Smooth muscle cell (in vitro differentiated cells): ENCODE data around the gene MAMDC2. TPM values are rescaled to one million over a fixed set of nuclear protein-coding genes. Genes with fewer than 3 reads are reported as not detected.
"Not testable (repeated sequence)": the region's sequence is repeated elsewhere in the genome, so short reads cannot be mapped to it uniquely, and the experiment has no call there.

Experiments used
- DNase-seq: peaks from one replicate; lab custom pipeline; 2025; ENCODE audit not compliant: unreplicated experiment; lab: John Stamatoyannopoulos, UW
- H2AFZ ChIP-seq: fragments of 200-600 bp; sonication (generic); 2 replicates; pipeline ENCODE4 v1.6.0; 2016; ENCODE audit warnings: antibody characterized with exemption, low read depth, mild to moderate bottlenecking
- H3F3A ChIP-seq: fragments of 200-600 bp; sonication (generic); 2 replicates; pipeline ENCODE4 v1.6.0; 2017; ENCODE audit warnings: antibody characterized with exemption, low read depth
- H3K27ac ChIP-seq: fragments of 200-600 bp; sonication (generic); 2 replicates; pipeline ENCODE4 v1.5.1; 2016; ENCODE audit warnings: low read depth, mild to moderate bottlenecking
- H3K27me3 ChIP-seq: fragments of 200-600 bp; sonication (generic); 2 replicates; pipeline ENCODE4 v1.6.1; 2016; ENCODE audit warnings: low read depth, mild to moderate bottlenecking
- H3K36me3 ChIP-seq: fragments of 200-600 bp; sonication (generic); 2 replicates; pipeline ENCODE4 v1.5.1; 2016; ENCODE audit warnings: low read depth
- H3K4me1 ChIP-seq: fragments of 200-600 bp; sonication (generic); 2 replicates; pipeline ENCODE4 v1.5.1; 2016; ENCODE audit warnings: low read depth
- H3K4me2 ChIP-seq: fragments of 200-600 bp; sonication (generic); 2 replicates; pipeline ENCODE4 v1.6.0; 2016; ENCODE audit warnings: mild to moderate bottlenecking
- H3K4me3 ChIP-seq: fragments of 200-600 bp; sonication (generic); 2 replicates; pipeline ENCODE4 v1.5.1; 2016; ENCODE audit warnings: mild to moderate bottlenecking
- H3K79me2 ChIP-seq: fragments of 200-600 bp; sonication (generic); 2 replicates; pipeline ENCODE4 v1.6.0; 2016; ENCODE audit warnings: low read depth, mild to moderate bottlenecking
- H3K9ac ChIP-seq: fragments of 200-600 bp; sonication (generic); 2 replicates; pipeline ENCODE4 v1.6.0; 2016; ENCODE audit warnings: low read depth
- H3K9me3 ChIP-seq: fragments of 200-600 bp; sonication (generic); replicated peaks from 2 replicates; pipeline ENCODE4 v1.5.1; 2016; ENCODE audit warnings: low read depth
- H4K20me1 ChIP-seq: fragments of 200-600 bp; sonication (generic); 2 replicates; pipeline ENCODE4 v1.6.0; 2016; ENCODE audit warnings: low read depth
- CTCF ChIP-seq: fragments of 200-600 bp; sonication (generic); IDR thresholded peaks from 2 replicates; pipeline ENCODE4 v1.5.1; 2017; ENCODE audit warnings: borderline replicate concordance, mild to moderate bottlenecking, antibody characterized with exemption; ENCODE audit not compliant: insufficient read depth, poor library complexity, severe bottlenecking
- WGBS: methylation state at CpG from one replicate; pipeline ENCODE4 v1.1.7; 2016; ENCODE audit warnings: low lambda C conversion rate; 5-methylcytosine and 5-hydroxymethylcytosine counted together
- polyA plus RNA-seq: library from polyadenylated mRNA; unstranded; fragments of >200 nt; fragmentation: Nextera tagmentation; extraction: Ambion mirVana; gene quantifications from 2 replicates; pipeline ENCODE4 v1.2.1, GENCODE V29; 2016
- total RNA-seq: library from RNA; depleted of rRNA; stranded (reverse); fragments of >200 nt; gene quantifications from 2 replicates; pipeline ENCODE4 v1.2.3, GENCODE V29; 2014

MAMDC2 gene
- total and polyA plus RNA-seq, 2 experiments from 2014 or later: 8.2 to 13.0 TPM

DNA sequence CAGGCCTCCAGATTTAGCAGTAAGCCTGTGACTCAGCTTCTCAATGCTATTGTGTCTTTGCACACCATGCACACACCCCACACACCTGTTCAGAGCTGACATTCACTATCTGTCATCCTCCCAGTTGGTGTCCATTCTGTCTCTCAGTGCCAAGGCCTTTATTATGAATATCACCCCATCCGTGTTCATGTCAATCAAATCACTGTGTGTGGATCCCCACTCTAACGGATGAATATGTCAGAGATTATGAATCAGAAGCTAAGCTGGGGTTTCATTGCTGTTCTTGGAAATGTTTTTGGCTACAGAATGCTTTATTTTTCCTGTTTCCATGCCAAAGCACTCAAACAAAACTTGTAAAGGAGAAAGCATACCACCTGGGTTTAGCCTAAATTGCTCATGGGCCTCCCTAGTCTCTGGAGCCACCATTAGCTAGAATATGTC lies 9.4 kb upstream of the MAMDC2 start:
- DNase-seq: no peak
- H4K20me1 ChIP-seq: no peaks in the 10 kb centered on the region
- no peaks in the 10 kb centered on the region for H3K36me3 ChIP-seq
- no peak overlapping the region for H3K9ac ChIP-seq
- no peaks in the 10 kb centered on the region for H3K79me2 ChIP-seq
- no peak overlapping the region for H3K4me2 ChIP-seq
- no peaks in the 10 kb centered on the region for H3K27me3 ChIP-seq
- H3K9me3 ChIP-seq: no peaks in the 10 kb centered on the region
- no peak overlapping the region for H3K4me3 ChIP-seq
- TF ChIP-seq CTCF: no peak
- no peak overlapping the region for H2AFZ ChIP-seq
- H3F3A ChIP-seq: no peaks in the 10 kb centered on the region
- no peak overlapping the region for H3K27ac ChIP-seq
- WGBS: 93% methylated on average over 2 of the region's 2 CpGs
- H3K4me1 ChIP-seq: no peaks in the 10 kb centered on the region

DNA sequence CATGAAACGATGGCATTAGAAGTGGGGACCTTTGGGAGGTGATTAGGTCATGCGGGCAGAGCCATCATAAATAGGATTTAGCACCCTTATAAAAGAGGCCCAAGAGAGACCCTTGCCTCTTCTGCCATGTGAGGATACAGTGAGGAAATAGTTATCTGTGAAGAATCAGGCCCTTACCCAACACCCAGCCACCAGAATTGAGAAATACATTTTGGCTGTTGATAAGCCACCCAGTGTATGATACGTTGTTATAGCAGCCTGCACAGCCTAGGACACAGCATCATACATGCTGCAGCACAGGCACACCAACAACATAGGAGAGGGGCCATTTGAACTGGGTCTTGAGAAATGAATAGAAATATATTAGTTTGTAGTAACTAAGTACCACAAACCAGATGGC lies 8.0 kb upstream of the MAMDC2 start:
- no peak overlapping the region for H3K4me3 ChIP-seq
- H3K27me3 ChIP-seq: no peaks in the 10 kb centered on the region

GRCh38 chr9:70036641-70037040 lies 7.0 kb upstream of the MAMDC2 start:
- no peak overlapping the region for H2AFZ ChIP-seq
- no peaks in the 10 kb centered on the region for H3K36me3 ChIP-seq
- H3K9ac ChIP-seq: no peak overlapping the region
- H3K4me2 ChIP-seq: no peak overlapping the region
- 94% methylated on average over 6 of the region's 6 CpGs for WGBS
- DNase-seq: no peak
- H3F3A ChIP-seq: no peaks in the 10 kb centered on the region
- no peaks in the 10 kb centered on the region for H3K27me3 ChIP-seq
- no peak for TF ChIP-seq CTCF
- no peaks in the 10 kb centered on the region for H4K20me1 ChIP-seq
- H3K4me1 ChIP-seq: no peaks in the 10 kb centered on the region
- no peaks in the 10 kb centered on the region for H3K79me2 ChIP-seq
- no peak overlapping the region for H3K27ac ChIP-seq
- no peak overlapping the region for H3K4me3 ChIP-seq
- no peaks in the 10 kb centered on the region for H3K9me3 ChIP-seq

More for the DNA sequence above, 8.0 kb upstream of the MAMDC2 start:
- H3K9me3 ChIP-seq: no peaks in the 10 kb centered on the region
- no peaks in the 10 kb centered on the region for H4K20me1 ChIP-seq
- WGBS: 76% methylated on average over 3 of the region's 3 CpGs
- H2AFZ ChIP-seq: no peak overlapping the region
- no peaks in the 10 kb centered on the region for H3F3A ChIP-seq
- H3K4me1 ChIP-seq: no peaks in the 10 kb centered on the region
- H3K4me2 ChIP-seq: no peak overlapping the region
- H3K27ac ChIP-seq: no peak overlapping the region
- no peaks in the 10 kb centered on the region for H3K79me2 ChIP-seq
- DNase-seq: no peak
- no peaks in the 10 kb centered on the region for H3K36me3 ChIP-seq
- no peak for TF ChIP-seq CTCF
- H3K9ac ChIP-seq: no peak overlapping the region

DNA sequence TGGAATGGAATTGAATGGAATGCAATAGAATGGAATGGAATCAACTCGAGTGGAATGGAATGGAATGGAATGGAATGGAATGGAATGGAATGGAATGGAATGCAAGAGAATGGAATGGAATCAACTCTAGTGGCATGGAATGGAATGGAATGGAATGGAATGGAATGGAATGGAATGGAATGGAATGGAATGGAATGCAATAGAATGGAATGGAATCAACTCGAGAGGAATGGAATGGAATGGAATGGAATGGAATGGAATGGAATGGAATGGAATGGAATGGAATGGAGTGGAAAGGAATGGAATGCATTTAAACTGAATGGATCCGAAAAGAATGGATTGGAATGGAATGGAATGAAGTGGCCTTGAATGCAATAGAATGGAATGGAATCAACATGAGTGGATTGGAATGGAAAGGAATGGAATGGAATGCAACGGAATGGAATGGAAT lies 5.5 kb upstream of the MAMDC2 start:
- not testable (repeated sequence) for H3K4me2 ChIP-seq, H3K9me3 ChIP-seq, H3K36me3 ChIP-seq, H3K27me3 ChIP-seq, DNase-seq, H3K79me2 ChIP-seq, H2AFZ ChIP-seq, H3K9ac ChIP-seq, H3K27ac ChIP-seq, H3K4me3 ChIP-seq, H4K20me1 ChIP-seq, H3K4me1 ChIP-seq, H3F3A ChIP-seq
- 69% methylated on average over 4 of the region's 4 CpGs for WGBS
